ENCODE measurements around the gene SKOR1. TPM values are rescaled to one million over a fixed set of nuclear protein-coding genes. Genes with fewer than 3 reads are reported as not detected.

The SKOR1 gene
- total RNA-seq, 1 experiment from 2014 or later = 0.22 TPM

DNA sequence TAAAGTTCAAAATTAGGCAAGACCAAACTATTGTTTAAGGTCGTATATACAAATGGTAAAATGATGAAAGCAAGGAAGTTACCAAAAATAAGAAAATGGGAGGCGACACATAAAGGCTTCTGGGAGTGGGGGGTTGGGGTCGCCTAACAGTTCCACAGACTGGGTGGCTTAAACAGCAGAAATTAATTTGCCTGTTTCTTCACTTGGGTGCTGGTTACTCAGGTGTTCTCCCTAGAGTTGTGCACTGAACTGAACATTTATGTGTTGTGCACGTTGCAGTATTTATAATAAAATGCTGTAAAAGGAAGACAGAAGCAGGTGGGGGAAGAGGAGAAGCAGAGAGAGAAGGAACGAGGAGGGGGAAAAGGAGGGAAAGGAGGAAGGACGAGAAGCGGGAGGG, 25.0 kb downstream of the SKOR1 start:
- DNase-seq (ENCODE audit: low spot score) (no peak), ATAC-seq (no peak)
- ChIA-PET POLR2A (interaction anchor here (0.7 to 0.9 kb wide), 2 partner anchors 10 to 34 kb away, joined by 5 to 8 read pairs; no protein-coding TSS in a partner anchor), CTCF (interaction anchor here (0.7 kb wide), 1 partner anchor 392 kb away, joined by 3 read pairs; no protein-coding TSS in a partner anchor)
- peaks cover 46% of the 10 kb centered on the region for H3K4me1 Mint-ChIP-seq
- H3K27me3 Mint-ChIP-seq (ENCODE audit: low read depth) = no peaks in the 10 kb centered on the region; the same call in 1 of the 2 replicates
- H3K36me3 Mint-ChIP-seq = peaks cover 6% of the 10 kb centered on the region
- peaks cover 13% of the 10 kb centered on the region for H3K9me3 Mint-ChIP-seq
- no peak overlapping the region for H3K27ac Mint-ChIP-seq
- H3K4me3 Mint-ChIP-seq = no peak overlapping the region
- TF ChIP-seq, protein P1, sequence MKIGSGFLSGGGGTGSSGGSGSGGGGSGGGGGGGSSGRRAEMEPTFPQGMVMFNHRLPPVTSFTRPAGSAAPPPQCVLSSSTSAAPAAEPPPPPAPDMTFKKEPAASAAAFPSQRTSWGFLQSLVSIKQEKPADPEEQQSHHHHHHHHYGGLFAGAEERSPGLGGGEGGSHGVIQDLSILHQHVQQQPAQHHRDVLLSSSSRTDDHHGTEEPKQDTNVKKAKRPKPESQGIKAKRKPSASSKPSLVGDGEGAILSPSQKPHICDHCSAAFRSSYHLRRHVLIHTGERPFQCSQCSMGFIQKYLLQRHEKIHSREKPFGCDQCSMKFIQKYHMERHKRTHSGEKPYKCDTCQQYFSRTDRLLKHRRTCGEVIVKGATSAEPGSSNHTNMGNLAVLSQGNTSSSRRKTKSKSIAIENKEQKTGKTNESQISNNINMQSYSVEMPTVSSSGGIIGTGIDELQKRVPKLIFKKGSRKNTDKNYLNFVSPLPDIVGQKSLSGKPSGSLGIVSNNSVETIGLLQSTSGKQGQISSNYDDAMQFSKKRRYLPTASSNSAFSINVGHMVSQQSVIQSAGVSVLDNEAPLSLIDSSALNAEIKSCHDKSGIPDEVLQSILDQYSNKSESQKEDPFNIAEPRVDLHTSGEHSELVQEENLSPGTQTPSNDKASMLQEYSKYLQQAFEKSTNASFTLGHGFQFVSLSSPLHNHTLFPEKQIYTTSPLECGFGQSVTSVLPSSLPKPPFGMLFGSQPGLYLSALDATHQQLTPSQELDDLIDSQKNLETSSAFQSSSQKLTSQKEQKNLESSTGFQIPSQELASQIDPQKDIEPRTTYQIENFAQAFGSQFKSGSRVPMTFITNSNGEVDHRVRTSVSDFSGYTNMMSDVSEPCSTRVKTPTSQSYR (CRISPR knock-in tag; IDR thresholded peaks at IDR 0.05) = no peak
- TF ChIP-seq NFYB (CRISPR knock-in tag; conservative IDR thresholded peaks at IDR 0.05; ENCODE audit: low read depth) (no peak), GRHL2 (CRISPR knock-in tag; IDR thresholded peaks at IDR 0.05; ENCODE audit: insufficient replicate concordance, severe bottlenecking) (no peak), FOXJ3 (CRISPR knock-in tag; IDR thresholded peaks at IDR 0.05; ENCODE audit: borderline replicate concordance) (no peak)

GRCh38 chr15:67850994-67851571, 25.8 kb downstream of the SKOR1 start:
- DNase-seq (ENCODE audit: low spot score) (no peak), ATAC-seq (no peak)
- CTCF ChIA-PET = interaction anchor here (0.7 kb wide), 1 partner anchor 393 kb away, joined by 3 read pairs; no protein-coding TSS in a partner anchor
- TF ChIP-seq, protein P2, sequence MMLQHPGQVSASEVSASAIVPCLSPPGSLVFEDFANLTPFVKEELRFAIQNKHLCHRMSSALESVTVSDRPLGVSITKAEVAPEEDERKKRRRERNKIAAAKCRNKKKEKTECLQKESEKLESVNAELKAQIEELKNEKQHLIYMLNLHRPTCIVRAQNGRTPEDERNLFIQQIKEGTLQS (CRISPR knock-in tag; conservative IDR thresholded peaks at IDR 0.05) = no peak
- peak; percentile 34; the same call in 1 of the 2 replicates for TF ChIP-seq GABPB1 (CRISPR knock-in tag; IDR thresholded peaks at IDR 0.05)
- peaks cover 6% of the 10 kb centered on the region for H3K36me3 Mint-ChIP-seq
- no peak overlapping the region for H3K4me3 Mint-ChIP-seq
- 0 out of 2 replicates have a peak overlapping the region, but pooled peaks have one; percentile 40 for H3K27ac Mint-ChIP-seq
- POLR2A ChIA-PET = interaction anchor here (0.7 to 0.9 kb wide), 2 partner anchors 10 to 33 kb away, joined by 5 to 8 read pairs; no protein-coding TSS in a partner anchor
- H3K9me3 Mint-ChIP-seq = peaks cover 13% of the 10 kb centered on the region
- H3K4me1 Mint-ChIP-seq = peaks cover 52% of the 10 kb centered on the region
- no peaks in the 10 kb centered on the region; the same call in 1 of the 2 replicates for H3K27me3 Mint-ChIP-seq (ENCODE audit: low read depth)

DNA sequence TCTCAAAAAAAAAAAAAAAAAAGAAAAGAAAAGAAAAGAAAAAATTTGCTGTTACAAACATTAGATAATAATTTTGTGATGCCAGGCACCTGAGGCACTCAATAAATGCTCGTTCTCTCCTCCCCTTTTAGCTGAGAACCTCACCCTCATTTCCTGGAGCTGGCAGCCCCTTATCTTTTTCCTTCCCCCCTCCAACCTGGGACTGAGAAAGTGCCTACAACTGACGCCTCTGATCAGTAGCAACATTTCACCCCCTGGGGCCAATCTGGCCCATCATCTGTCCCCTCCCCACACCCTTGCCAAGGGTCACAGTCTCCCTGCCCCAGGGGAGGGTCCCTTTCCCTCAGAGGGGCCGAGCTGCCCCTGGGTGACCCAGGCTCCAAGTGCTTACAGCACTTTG, 27.1 kb downstream of the SKOR1 start:
- Mint-ChIP-seq H3K9me3 (peaks cover 13% of the 10 kb centered on the region), H3K27ac (no peak overlapping the region), H3K27me3 (ENCODE audit: low read depth) (no peaks in the 10 kb centered on the region; the same call in 1 of the 2 replicates), H3K36me3 (peaks cover 6% of the 10 kb centered on the region), H3K4me3 (no peak overlapping the region), H3K4me1 (peaks cover 59% of the 10 kb centered on the region)
- ATAC-seq (no peak), DNase-seq (ENCODE audit: low spot score) (no peak)
- ChIA-PET POLR2A (interaction anchor here (0.7 kb wide), 2 partner anchors 464 to 666 kb away, joined by 4 to 5 read pairs; no protein-coding TSS in a partner anchor), CTCF (interaction anchor here (0.6 kb wide), 1 partner anchor 12 kb away, joined by 3 read pairs; no protein-coding TSS in a partner anchor)
- TF ChIP-seq TCF7 (CRISPR knock-in tag; IDR thresholded peaks at IDR 0.05; ENCODE audit: low read depth) (no peak), GABPB1 (CRISPR knock-in tag; IDR thresholded peaks at IDR 0.05) (no peak), TEAD1 (CRISPR knock-in tag; IDR thresholded peaks at IDR 0.05) (no peak), ERG (CRISPR knock-in tag; IDR thresholded peaks at IDR 0.05) (no peak), NFATC4 (CRISPR knock-in tag; IDR thresholded peaks at IDR 0.05) (no peak), FOXP1 (CRISPR knock-in tag; IDR thresholded peaks at IDR 0.05; ENCODE audit: borderline replicate concordance) (no peak), OVOL2 (CRISPR knock-in tag; IDR thresholded peaks at IDR 0.05; ENCODE audit: borderline replicate concordance) (no peak)
- TF ChIP-seq, protein P3, sequence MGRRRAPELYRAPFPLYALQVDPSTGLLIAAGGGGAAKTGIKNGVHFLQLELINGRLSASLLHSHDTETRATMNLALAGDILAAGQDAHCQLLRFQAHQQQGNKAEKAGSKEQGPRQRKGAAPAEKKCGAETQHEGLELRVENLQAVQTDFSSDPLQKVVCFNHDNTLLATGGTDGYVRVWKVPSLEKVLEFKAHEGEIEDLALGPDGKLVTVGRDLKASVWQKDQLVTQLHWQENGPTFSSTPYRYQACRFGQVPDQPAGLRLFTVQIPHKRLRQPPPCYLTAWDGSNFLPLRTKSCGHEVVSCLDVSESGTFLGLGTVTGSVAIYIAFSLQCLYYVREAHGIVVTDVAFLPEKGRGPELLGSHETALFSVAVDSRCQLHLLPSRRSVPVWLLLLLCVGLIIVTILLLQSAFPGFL (CRISPR knock-in tag; IDR thresholded peaks at IDR 0.05; ENCODE audit: borderline replicate concordance) = no peak
- TF ChIP-seq, protein P2 (CRISPR knock-in tag; conservative IDR thresholded peaks at IDR 0.05) = no peak

All from WTC11 (cell line).